GM20000 (cell line): ENCODE data around the gene HSPB2.

Source experiments
- DNase-seq: peaks from one replicate; pipeline ENCODE4 v3.0.0; 2012; ENCODE audit warnings: low spot score
- CTCF ChIP-seq: IDR thresholded peaks from 2 replicates; pipeline ENCODE4 v1.5.1; 2012; ENCODE audit warnings: mild to moderate bottlenecking, control low read depth; ENCODE audit errors: extremely low read depth, missing control alignments

HSPB2 gene

GRCh38 chr11:111916768-111917167, 4.2 kb downstream of the HSPB2 start:
- no peak for DNase-seq
- TF ChIP-seq CTCF, result no peak

- DNase-seq, result no peak
- TF ChIP-seq CTCF, result no peak
These were observed 4.8 kb downstream of the HSPB2 start for GRCh38 chr11:111917312-111917711.

GRCh38 chr11:111917788-111918187, 5.3 kb downstream of the HSPB2 start:
- TF ChIP-seq CTCF, result no peak
- DNase-seq, result no peak

GRCh38 chr11:111918390-111919256, 6.1 kb downstream of the HSPB2 start, which contains the start of gene C11orf52:
Gene C11orf52 (plus strand): TSS chr11:111918913. CDS start chr11:111918973, 60 bp downstream.
- no peak for TF ChIP-seq CTCF
- DNase-seq, result no peak

- TF ChIP-seq CTCF, result no peak
- no peak for DNase-seq
These were observed 8.4 kb downstream of the HSPB2 start for GRCh38 chr11:111920908-111921307.

GRCh38 chr11:111921541-111922230, 9.2 kb downstream of the HSPB2 start:
- DNase-seq, result no peak
- no peak for TF ChIP-seq CTCF

- no peak for TF ChIP-seq CTCF
- DNase-seq, result no peak
These were observed 10.3 kb downstream of the HSPB2 start for GRCh38 chr11:111922803-111923202.
